Omental fat pad (tissue), 4 donors: ENCODE results near the gene COL11A1. TPM values are rescaled to one million over a fixed set of nuclear protein-coding genes. Genes with fewer than 3 reads are reported as not detected.

ENCODE experiments used
- ATAC-seq: fragments of 150-250 bp; one replicate; pipeline ENCODE4 v1.9.1; 2016; ENCODE audit warnings: mild to moderate bottlenecking, moderate library complexity; ENCODE audit not compliant: low FRiP score
- DNase-seq: peaks from one replicate; pipeline ENCODE4 v3.0.0-alpha.2; 2019; ENCODE audit warnings: low spot score
- CTCF ChIP-seq, 3 donors: fragments of 450-650 bp; IDR thresholded peaks; one replicate each; pipeline ENCODE4 v1.5.1; 2016 to 2017; ENCODE audit warnings: antibody characterized with exemption in 3 of 3, mild to moderate bottlenecking in 3 of 3, moderate library complexity in 2 of 3
- total RNA-seq, 4 donors: library from RNA; depleted of rRNA; stranded (reverse); fragments of >200 nt; gene quantifications; one replicate each; pipeline ENCODE4 v1.1.0, GENCODE V29; 2016

COL11A1 gene
- total RNA-seq, 4 donors from 2014 or later: 0.06 to 1.7 (median 0.65) TPM; not detected in 1

- no peak for TF ChIP-seq CTCF (IDR thresholded peaks at IDR 0.05)
- no peak for DNase-seq
- no peak for ATAC-seq
These were observed 2.4 kb upstream of the COL11A1 start for GRCh38 chr1:103110701-103111100.

DNA sequence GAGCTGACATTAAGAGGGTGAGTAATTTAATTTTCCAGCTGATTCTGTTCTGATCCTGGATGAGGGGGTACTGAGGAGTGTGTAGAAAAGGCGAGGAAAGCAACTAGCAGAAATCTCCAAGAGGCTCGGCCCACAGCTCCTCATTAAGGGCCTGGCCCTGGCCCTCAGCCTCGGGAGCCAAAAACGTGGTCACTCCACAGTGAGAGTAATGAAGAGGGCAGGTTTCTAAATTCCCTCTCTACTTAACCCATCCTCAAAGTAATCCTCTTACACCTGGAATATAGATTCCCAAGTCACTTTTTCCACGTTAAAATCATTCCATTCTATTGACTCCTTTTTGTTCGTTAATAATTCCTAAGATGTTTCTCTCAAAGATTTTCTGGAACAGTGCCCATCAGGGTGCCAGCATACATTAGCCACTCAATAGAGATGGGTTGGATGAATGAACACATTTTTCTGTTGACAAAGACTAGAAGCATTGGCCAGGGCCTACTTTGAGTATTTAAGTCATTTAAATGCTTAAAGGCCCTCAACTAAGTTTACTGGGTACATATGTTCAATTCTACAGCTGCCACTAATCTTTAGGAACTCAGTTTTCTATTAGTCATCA lies 1.1 kb upstream of the COL11A1 start:
- no peak for TF ChIP-seq CTCF (IDR thresholded peaks at IDR 0.05)
- DNase-seq (no peak), ATAC-seq (no peak)

GRCh38 chr1:103107741-103108375 lies 464 bp downstream of the COL11A1 start:
- DNase-seq (no peak), ATAC-seq (no peak)
- TF ChIP-seq CTCF (IDR thresholded peaks at IDR 0.05): no peak

DNA sequence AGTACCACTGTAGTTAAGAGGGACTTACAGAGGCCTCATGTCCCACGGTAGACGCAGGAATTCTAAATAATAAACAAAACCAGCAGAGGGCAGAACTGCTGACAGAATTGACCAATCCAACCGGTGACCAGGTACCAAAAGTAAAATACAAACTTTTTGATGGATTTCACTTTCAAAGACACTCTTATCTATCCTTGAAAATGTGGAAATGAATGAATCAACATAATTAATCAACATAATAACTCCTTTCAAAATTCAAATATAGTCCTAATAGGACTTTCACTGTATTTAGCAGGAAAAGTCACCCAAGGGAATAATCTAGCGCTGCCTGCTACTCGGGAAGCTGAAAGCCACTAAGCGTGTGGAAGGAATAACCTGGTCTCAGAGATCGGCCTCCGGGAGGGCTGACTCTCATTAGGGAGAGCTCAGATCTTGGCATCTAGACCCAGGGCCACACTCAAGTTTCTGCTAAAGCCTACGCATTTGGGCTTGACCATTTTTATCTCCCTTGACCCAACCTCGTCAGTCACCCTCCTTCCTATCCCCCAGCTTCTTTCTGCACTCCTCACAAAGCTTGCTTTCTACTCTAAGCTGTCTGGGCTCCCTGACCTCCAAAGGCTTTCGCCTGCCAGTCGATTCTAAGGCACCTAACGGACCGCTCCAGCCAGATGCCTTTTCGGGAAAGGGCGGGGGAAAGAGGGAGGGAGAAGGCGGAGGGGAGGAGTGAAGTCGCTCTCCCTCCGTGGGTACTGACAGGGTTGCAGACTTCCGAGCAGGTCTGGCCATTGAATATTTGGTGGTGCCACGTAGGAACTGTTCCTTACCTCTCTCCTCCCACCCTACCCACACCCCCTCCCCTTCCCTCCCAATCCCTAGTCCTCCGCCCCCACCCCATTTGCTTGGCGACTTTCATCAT lies 1.6 kb downstream of the COL11A1 start:
- peak; percentile 62 for ATAC-seq
- no peak for TF ChIP-seq CTCF (IDR thresholded peaks at IDR 0.05)
- DNase-seq: no peak

DNA sequence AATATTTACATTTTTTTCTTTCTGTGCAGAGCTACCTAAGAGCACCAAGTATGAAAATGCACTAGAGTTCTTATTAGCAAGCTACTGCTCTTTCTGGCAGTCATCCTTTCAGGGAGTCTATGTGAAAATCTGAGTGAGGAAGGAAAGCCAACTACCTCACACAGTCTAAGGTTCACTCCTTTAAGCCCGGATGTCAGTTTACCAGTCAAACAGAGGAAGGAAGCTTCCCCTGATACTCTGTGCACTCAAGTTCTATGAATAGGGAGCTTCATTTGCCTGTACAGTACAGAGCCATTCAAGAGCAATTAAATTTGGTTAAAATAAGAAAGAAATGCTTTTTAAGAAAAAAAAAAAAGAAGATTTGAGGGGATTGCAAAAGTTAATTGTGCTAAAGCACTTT lies 6.9 kb downstream of the COL11A1 start:
- DNase-seq (no peak), ATAC-seq (no peak)
- no peak for TF ChIP-seq CTCF (IDR thresholded peaks at IDR 0.05)

- no peak for TF ChIP-seq CTCF (IDR thresholded peaks at IDR 0.05)
- DNase-seq (no peak), ATAC-seq (no peak)
These were observed 19.1 kb downstream of the COL11A1 start for GRCh38 chr1:103089221-103089620.
